GM19239 (cell line): ENCODE data around the gene ITGB1.
"Not testable (repeated sequence)": the region's sequence is repeated elsewhere in the genome, so short reads cannot be mapped to it uniquely, and the experiment has no call there.

Source experiments
- DNase-seq: peaks from one replicate; pipeline ENCODE4 v3.0.0; 2011; ENCODE audit warnings: low spot score; ENCODE audit not compliant: insufficient read length
- FAIRE-seq: peaks from 2 replicates; lab custom pipeline; 2011; peaks lifted over from hg19 to GRCh38; lab: Jason Lieb, UNC

ITGB1 gene

GRCh38 chr10:32940321-32941301 lies 17.4 kb downstream of the ITGB1 start:
- peak; percentile 66 for FAIRE-seq
- DNase-seq = no peak

GRCh38 chr10:32939296-32940111 lies 18.5 kb downstream of the ITGB1 start:
- FAIRE-seq (no peak), DNase-seq (no peak)

GRCh38 chr10:32938554-32939061 lies 19.4 kb downstream of the ITGB1 start:
- FAIRE-seq = no peak
- no peak for DNase-seq

GRCh38 chr10:32937911-32938424 lies 20.1 kb downstream of the ITGB1 start:
- no peak for DNase-seq
- no peak for FAIRE-seq

GRCh38 chr10:32932225-32932729 lies 25.8 kb downstream of the ITGB1 start:
- FAIRE-seq (no peak), DNase-seq (no peak)

GRCh38 chr10:32931593-32931992 lies 26.4 kb downstream of the ITGB1 start:
- FAIRE-seq = peak; percentile 21
- DNase-seq = no peak

- no peak for FAIRE-seq
- DNase-seq = no peak
Measured at GRCh38 chr10:32930036-32930435, 28.0 kb downstream of the ITGB1 start.

GRCh38 chr10:32929634-32930033 lies 28.4 kb downstream of the ITGB1 start:
- FAIRE-seq (no peak), DNase-seq (no peak)

- DNase-seq (no peak), FAIRE-seq (peak; percentile 37)
Measured at GRCh38 chr10:32927750-32928149, 30.3 kb downstream of the ITGB1 start.

- FAIRE-seq (no peak), DNase-seq (no peak)
Measured at GRCh38 chr10:32923849-32924248, 34.2 kb downstream of the ITGB1 start.

- FAIRE-seq (no peak), DNase-seq (no peak)
Measured at GRCh38 chr10:32923134-32923533, 34.9 kb downstream of the ITGB1 start.

GRCh38 chr10:32922170-32922569 lies 35.9 kb downstream of the ITGB1 start:
- FAIRE-seq = no peak
- DNase-seq = no peak

- FAIRE-seq = not testable (repeated sequence)
Measured at GRCh38 chr10:32917817-32918216, 40.2 kb downstream of the ITGB1 start.

GRCh38 chr10:32911285-32912016 lies 46.6 kb downstream of the ITGB1 start:
- FAIRE-seq (no peak), DNase-seq (no peak)

More at GRCh38 chr10:32917817-32918216, 40.2 kb downstream of the ITGB1 start:
- DNase-seq = not testable (repeated sequence)

- FAIRE-seq = peak; percentile 45
- DNase-seq = not testable (repeated sequence)
Measured at GRCh38 chr10:32909970-32910369, 48.1 kb downstream of the ITGB1 start.

- FAIRE-seq (no peak), DNase-seq (no peak)
Measured at GRCh38 chr10:32909456-32909855, 48.6 kb downstream of the ITGB1 start.

GRCh38 chr10:32906595-32906994 lies 51.4 kb downstream of the ITGB1 start:
- FAIRE-seq = no peak

GRCh38 chr10:32905466-32905865 lies 52.6 kb downstream of the ITGB1 start:
- DNase-seq (no peak), FAIRE-seq (no peak)

More at GRCh38 chr10:32906595-32906994, 51.4 kb downstream of the ITGB1 start:
- DNase-seq = no peak

- no peak for DNase-seq
- FAIRE-seq = no peak
Measured at GRCh38 chr10:32901815-32902214, 56.2 kb downstream of the ITGB1 start.
